Sigmoid colon (tissue), 7 donors: ENCODE data around the gene EBF4. TPM values are rescaled to one million over a fixed set of nuclear protein-coding genes. Genes with fewer than 3 reads are reported as not detected.

ENCODE experiments used
- DNase-seq: peaks from one replicate; pipeline ENCODE4 v3.0.0-alpha.2; 2019
- H3K27ac ChIP-seq, 4 donors: fragments of 200-600 bp; sonication (generic); one replicate each; pipeline ENCODE4 v1.5.1; 2016 to 2019; ENCODE audit warnings: mild to moderate bottlenecking in 1 of 4
- H3K27me3 ChIP-seq, 3 donors: fragments of 200-600 bp; sonication (generic); one replicate each; pipeline ENCODE4 v1.5.1; 2019; ENCODE audit warnings: mild to moderate bottlenecking in 1 of 3
- H3K36me3 ChIP-seq, 4 donors: fragments of 200-600 bp; sonication (generic); one replicate each; pipeline ENCODE4 v1.5.1; 2016 to 2019
- H3K4me1 ChIP-seq, 4 donors: fragments of 200-600 bp; sonication (generic); one replicate each; pipeline ENCODE4 v1.5.1; 2017 to 2019
- H3K4me3 ChIP-seq, 4 donors: fragments of 200-600 bp; sonication (generic); one replicate each; pipeline ENCODE4 v1.5.1; 2017 to 2019; ENCODE audit warnings: mild to moderate bottlenecking in 2 of 4, moderate library complexity in 1 of 4
- H3K9me3 ChIP-seq, 4 donors: fragments of 200-600 bp in 3 of 4; sonication (generic) in 3 of 4; one replicate each; pipeline versions ENCODE4 v1.5.1 to v1.6.1; 2013 to 2019
- CTCF ChIP-seq, 4 experiments: fragments of 450-650 bp in 3 of 4; fragments of 200-600 bp in 1 of 4; IDR thresholded peaks; one replicate each; pipeline ENCODE4 v1.5.1; 2016 to 2019; ENCODE audit warnings: antibody characterized with exemption in 4 of 4, mild to moderate bottlenecking in 3 of 4, moderate library complexity in 2 of 4
- EP300 ChIP-seq, 4 donors: sonication (generic); formaldehyde crosslinking; IDR thresholded peaks; one replicate each; pipeline ENCODE4 v1.6.1; 2017; ENCODE audit warnings: antibody characterized with exemption in 4 of 4
- POLR2A ChIP-seq, 2 donors: fragments of 450-650 bp; IDR thresholded peaks; one replicate each; pipeline ENCODE4 v1.6.1; 2016; ENCODE audit warnings: antibody characterized with exemption in 2 of 2, mild to moderate bottlenecking in 2 of 2, moderate library complexity in 2 of 2
- POLR2AphosphoS5 ChIP-seq, 4 donors: sonication (generic); formaldehyde crosslinking; IDR thresholded peaks; one replicate each; pipeline ENCODE4 v1.6.1; 2017; ENCODE audit warnings: antibody characterized with exemption in 4 of 4
- WGBS, 2 donors: extraction: QIAGEN DNeasy Blood & Tissue Kit; methylation state at CpG; one replicate each; pipeline ENCODE4 v1.1.7; 2013; 5-methylcytosine and 5-hydroxymethylcytosine counted together
- intact Hi-C: fragments of 100-400 bp; cut with DNase I; formaldehyde crosslinking; loops from one replicate; pipeline ENCODE4 v1.15.1; 2023
- polyA plus RNA-seq, 3 donors: library from polyadenylated mRNA; stranded (reverse); fragments of 200-250 nt; gene quantifications; one replicate each; pipeline ENCODE4 v1.2.3, GENCODE V29; 2013
- total RNA-seq, 4 donors: library from RNA; depleted of rRNA; stranded (reverse); fragments of >200 nt; gene quantifications; one replicate each; pipeline ENCODE4 v1.1.0, GENCODE V29; 2016
- donor health status: healthy with polysubstance abuse.
- donor health status: Bipolar disorder and iron deficiency.
- donor health status: healthy.

The EBF4 gene
- total and polyA plus RNA-seq, 7 donors = 1.2 to 37.5 (median 14.8) TPM

- DNase-seq = no peak
- peaks cover 0 to 36% (median 10%) of the 10 kb centered on the region in 3 donors for H3K27me3 ChIP-seq
- H3K4me3 ChIP-seq = no peak overlapping the region
- H3K36me3 ChIP-seq = no peaks in the 10 kb centered on the region
- TF ChIP-seq POLR2A (IDR thresholded peaks at IDR 0.05) (no peak), EP300 (IDR thresholded peaks at IDR 0.05) (no peak), POLR2AphosphoS5 (IDR thresholded peaks at IDR 0.05) (no peak), CTCF (IDR thresholded peaks at IDR 0.05) (no peak)
- WGBS, 2 donors = 87 to 93% methylated on average over 6 of the region's 6 CpGs
- H3K9me3 ChIP-seq = no peaks in the 10 kb centered on the region
- intact Hi-C loops = no loop called here
- H3K27ac ChIP-seq = no peak overlapping the region
- H3K4me1 ChIP-seq = no peaks in the 10 kb centered on the region
These were observed 100.9 kb downstream of the EBF4 start for GRCh38 chr20:2793471-2793870.

- Histone ChIP-seq H3K4me1 (peaks cover 0 to 1% (median 0%) of the 10 kb centered on the region in 4 donors), H3K27ac (no peak overlapping the region), H3K27me3 (peaks cover under 1 to 45% (median 18%) of the 10 kb centered on the region in 3 donors), H3K36me3 (no peaks in the 10 kb centered on the region), H3K9me3 (no peaks in the 10 kb centered on the region), H3K4me3 (no peak overlapping the region)
- no peak for TF ChIP-seq POLR2A (IDR thresholded peaks at IDR 0.05)
- no peak for DNase-seq
- intact Hi-C loops = no loop called here
- WGBS, 2 donors = 86 to 88% methylated on average over 23 of the region's 23 CpGs
These were observed 101.7 kb downstream of the EBF4 start for GRCh38 chr20:2794202-2794748.

GRCh38 chr20:2794866-2795447, 102.4 kb downstream of the EBF4 start:
- no peaks in the 10 kb centered on the region for H3K9me3 ChIP-seq
- no peak overlapping the region for H3K4me3 ChIP-seq
- no peak for DNase-seq
- intact Hi-C loops = no loop called here
- peaks cover 0 to 8% (median 3%) of the 10 kb centered on the region in 4 donors for H3K4me1 ChIP-seq
- 64 to 87% methylated on average over 11 of the region's 11 CpGs for WGBS, 2 donors
- no peak overlapping the region for H3K27ac ChIP-seq
- peaks cover 6 to 46% (median 25%) of the 10 kb centered on the region in 3 donors for H3K27me3 ChIP-seq
- no peaks in the 10 kb centered on the region for H3K36me3 ChIP-seq
- TF ChIP-seq POLR2A (IDR thresholded peaks at IDR 0.05) (no peak), CTCF (IDR thresholded peaks at IDR 0.05) (no peak), EP300 (IDR thresholded peaks at IDR 0.05) (no peak), POLR2AphosphoS5 (IDR thresholded peaks at IDR 0.05) (no peak)

- TF ChIP-seq POLR2AphosphoS5 (IDR thresholded peaks at IDR 0.05) (no peak), EP300 (IDR thresholded peaks at IDR 0.05) (no peak), CTCF (IDR thresholded peaks at IDR 0.05) (no peak), POLR2A (IDR thresholded peaks at IDR 0.05) (no peak)
- intact Hi-C loops = no loop called here
- Histone ChIP-seq H3K4me1 (peaks cover 0 to 13% (median 8%) of the 10 kb centered on the region in 4 donors), H3K9me3 (no peaks in the 10 kb centered on the region), H3K27ac (no peak overlapping the region), H3K36me3 (no peaks in the 10 kb centered on the region), H3K27me3 (peaks cover 11 to 51% (median 30%) of the 10 kb centered on the region in 3 donors), H3K4me3 (no peak overlapping the region)
- DNase-seq = no peak
- WGBS, 2 donors = 69 to 87% methylated on average over 24 of the region's 24 CpGs
These were observed 102.9 kb downstream of the EBF4 start for GRCh38 chr20:2795451-2795850.

- Histone ChIP-seq H3K36me3 (no peaks in the 10 kb centered on the region), H3K9me3 (no peaks in the 10 kb centered on the region), H3K4me1 (peaks cover 0 to 18% (median 12%) of the 10 kb centered on the region in 4 donors), H3K27ac (no peak overlapping the region), H3K27me3 (peaks cover 18 to 58% (median 36%) of the 10 kb centered on the region in 3 donors), H3K4me3 (no peak overlapping the region)
- WGBS, 2 donors = 91 to 94% methylated on average over 20 of the region's 20 CpGs
- no peak for DNase-seq
- intact Hi-C loops = no loop called here
- no peak for TF ChIP-seq POLR2A (IDR thresholded peaks at IDR 0.05)
- no peak for TF ChIP-seq EP300 (IDR thresholded peaks at IDR 0.05)
- TF ChIP-seq CTCF (IDR thresholded peaks at IDR 0.05) = no peak
- TF ChIP-seq POLR2AphosphoS5 (IDR thresholded peaks at IDR 0.05) = no peak
These were observed 103.6 kb downstream of the EBF4 start for GRCh38 chr20:2796011-2796660.
